ENCODE data around the gene PAQR4.

- TF ChIP-seq CTCF (conservative IDR thresholded peaks at IDR 0.05 in 1 of 2, IDR thresholded peaks at IDR 0.05 in 1 of 2; ENCODE audit: extremely low read depth in 1 of 2, insufficient read depth in 1 of 2, low read depth in 1 of 2, low read length in 2 of 2) (peak; percentile 20 to 68), EZH2 (IDR thresholded peaks at IDR 0.05; ENCODE audit: borderline replicate concordance, low read length) (no peak)
These were observed 685 bp downstream of the PAQR4 start for GRCh38 chr16:2969545-2970521.
